Dermis blood vessel endothelial cell (primary cell): ENCODE measurements around the gene MEPE. TPM values are rescaled to one million over a fixed set of nuclear protein-coding genes. Genes with fewer than 3 reads are reported as not detected.
A peak's percentile ranks its signal among the peaks of the same experiment; 100 is the strongest.
"Not testable (repeated sequence)": the region's sequence is repeated elsewhere in the genome, so short reads cannot be mapped to it uniquely, and the experiment has no call there.

Experiments used
- DNase-seq: peaks from one replicate; pipeline ENCODE4 v3.0.0; 2010
- total RNA-seq: library from RNA; depleted of rRNA; stranded (reverse); fragments of >200 nt; gene quantifications from 2 replicates; pipeline ENCODE4 v1.2.3, GENCODE V29; 2014

The MEPE gene
- total RNA-seq, 1 donor from 2014 or later, result not detected

DNA sequence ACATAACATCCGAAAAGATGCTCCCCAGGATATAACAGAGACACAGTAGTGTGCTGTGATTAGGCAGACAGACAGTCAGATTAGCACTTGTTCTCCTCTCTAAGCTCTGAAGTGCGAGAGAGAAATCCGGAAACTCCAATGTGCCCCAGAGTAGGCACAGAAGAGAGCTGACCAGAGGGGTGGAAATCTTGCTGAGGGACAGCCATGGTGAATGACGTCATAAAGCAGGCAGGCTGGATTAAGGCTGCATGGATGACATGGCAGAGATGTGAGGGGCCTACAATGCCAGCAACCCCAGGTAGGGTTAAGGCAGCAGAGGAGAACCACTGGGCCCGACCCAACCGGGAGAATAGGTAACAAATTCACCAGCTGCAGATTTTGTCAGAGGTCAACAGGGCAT is 53.3 kb downstream of the MEPE start:
- DNase-seq, result no peak

DNA sequence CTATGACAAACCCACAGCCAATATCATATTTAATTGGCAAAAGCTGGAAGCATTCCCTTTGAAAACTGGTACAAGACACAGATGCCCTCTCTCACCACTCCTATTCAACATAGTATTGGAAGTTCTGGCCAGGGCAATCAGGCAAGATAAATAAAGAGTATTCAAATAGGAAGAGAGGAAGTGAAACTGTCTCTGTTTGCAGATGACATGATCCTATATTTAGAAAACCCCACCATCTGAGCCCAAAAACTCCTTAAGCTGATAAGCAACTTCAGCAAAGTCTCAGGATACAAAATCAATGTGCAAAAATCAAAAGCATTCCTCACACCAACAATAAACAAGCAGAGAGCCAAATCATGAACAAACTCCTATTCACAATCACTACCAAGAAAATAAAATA is 58.0 kb downstream of the MEPE start:
- not testable (repeated sequence) for DNase-seq

DNA sequence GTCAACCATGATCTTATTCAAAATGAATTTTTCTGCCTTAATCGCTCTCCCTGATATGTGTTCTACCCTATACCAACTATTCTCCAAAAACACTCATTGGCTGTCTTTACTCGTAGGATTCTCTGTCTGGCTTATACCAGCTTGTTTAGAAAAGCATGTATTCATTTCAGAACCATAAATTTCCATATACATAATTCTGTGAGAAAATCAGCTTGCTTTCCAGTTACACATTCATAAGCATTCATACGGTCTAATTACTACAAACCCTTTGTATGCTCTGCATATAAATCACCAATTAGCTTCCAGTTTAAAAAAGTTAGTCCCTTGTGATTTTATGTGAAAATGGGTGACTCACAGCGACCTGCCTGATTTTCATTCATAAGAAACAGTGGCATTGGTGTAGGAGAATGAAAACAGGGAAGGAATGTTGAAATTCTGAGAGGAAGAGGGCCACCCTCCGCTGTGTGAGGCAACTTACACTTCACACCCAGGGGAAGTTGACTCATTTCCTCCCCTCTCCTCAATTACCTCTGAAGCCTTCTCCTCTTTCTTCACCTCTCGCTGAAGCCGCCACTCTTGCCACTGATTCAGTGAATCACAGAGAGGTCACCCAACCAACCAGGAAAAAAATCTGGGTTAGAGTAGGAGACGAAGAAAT is 63.3 kb downstream of the MEPE start:
- peak; percentile 46 for DNase-seq

Other genes starting within 250 kb of the MEPE start
- not detected in 2 replicates for gene DSPP, start 224.4 kb upstream of the MEPE start, total RNA-seq
- gene DMP1, start 182.7 kb upstream of the MEPE start, total RNA-seq, result not detected in 2 replicates
- gene IBSP, start 33.4 kb upstream of the MEPE start, total RNA-seq, result not detected in 2 replicates
- 4.4 and 11.6 TPM in 2 replicates for gene SPP1, start 142.7 kb downstream of the MEPE start, total RNA-seq
- gene PKD2, start 174.7 kb downstream of the MEPE start, total RNA-seq, result 41.9 and 48.8 TPM in 2 replicates